ENCODE results near the gene DHRS4.
"Not testable (repeated sequence)": the region's sequence is repeated elsewhere in the genome, so short reads cannot be mapped to it uniquely, and the experiment has no call there.

DHRS4 gene

DNA sequence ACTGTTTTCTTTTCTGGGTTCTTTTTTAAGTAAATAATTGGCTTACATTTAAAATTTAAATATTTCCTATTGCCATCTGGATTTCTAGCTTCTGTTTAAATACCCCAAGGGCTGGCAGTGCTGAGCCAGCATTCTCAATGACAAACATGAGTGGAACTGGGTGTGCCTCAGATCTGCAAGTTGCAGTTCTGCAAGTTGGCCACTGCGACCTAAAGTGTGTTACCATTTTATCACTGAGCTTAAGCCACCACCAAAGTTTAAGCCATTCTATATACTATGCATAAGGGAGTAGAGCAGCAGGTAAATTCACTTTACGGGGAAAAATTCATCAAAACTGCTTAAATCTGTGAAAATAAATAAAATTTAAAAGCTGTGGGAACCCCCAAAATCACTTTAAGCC, 23.6 kb downstream of the DHRS4 start:
- peak; percentile 26 for TF ChIP-seq CTCF (IDR thresholded peaks at IDR 0.05; ENCODE audit: control insufficient read depth, insufficient read depth, low read depth, low read length, missing control alignments)
- not testable (repeated sequence) for H3K4me3 ChIP-seq (ENCODE audit: control insufficient read depth, low read depth, low read length); DNase-seq (ENCODE audit: low read depth)

GRCh38 chr14:23981951-23982813, 28.6 kb downstream of the DHRS4 start:
- H3K4me3 ChIP-seq (ENCODE audit: control insufficient read depth, low read depth, low read length); DNase-seq (ENCODE audit: low read depth): not testable (repeated sequence)

GRCh38 chr14:23984891-23985602, 31.5 kb downstream of the DHRS4 start:
- DNase-seq (ENCODE audit: low read depth) = peak; percentile 94
- no peak overlapping the region for H3K4me3 ChIP-seq (ENCODE audit: control insufficient read depth, low read depth, low read length)
- no peak for TF ChIP-seq CTCF (IDR thresholded peaks at IDR 0.05; ENCODE audit: control insufficient read depth, insufficient read depth, low read depth, low read length, missing control alignments)

GRCh38 chr14:23988223-23988606, 34.6 kb downstream of the DHRS4 start:
- not testable (repeated sequence) for H3K4me3 ChIP-seq (ENCODE audit: control insufficient read depth, low read depth, low read length); DNase-seq (ENCODE audit: low read depth)

DNA sequence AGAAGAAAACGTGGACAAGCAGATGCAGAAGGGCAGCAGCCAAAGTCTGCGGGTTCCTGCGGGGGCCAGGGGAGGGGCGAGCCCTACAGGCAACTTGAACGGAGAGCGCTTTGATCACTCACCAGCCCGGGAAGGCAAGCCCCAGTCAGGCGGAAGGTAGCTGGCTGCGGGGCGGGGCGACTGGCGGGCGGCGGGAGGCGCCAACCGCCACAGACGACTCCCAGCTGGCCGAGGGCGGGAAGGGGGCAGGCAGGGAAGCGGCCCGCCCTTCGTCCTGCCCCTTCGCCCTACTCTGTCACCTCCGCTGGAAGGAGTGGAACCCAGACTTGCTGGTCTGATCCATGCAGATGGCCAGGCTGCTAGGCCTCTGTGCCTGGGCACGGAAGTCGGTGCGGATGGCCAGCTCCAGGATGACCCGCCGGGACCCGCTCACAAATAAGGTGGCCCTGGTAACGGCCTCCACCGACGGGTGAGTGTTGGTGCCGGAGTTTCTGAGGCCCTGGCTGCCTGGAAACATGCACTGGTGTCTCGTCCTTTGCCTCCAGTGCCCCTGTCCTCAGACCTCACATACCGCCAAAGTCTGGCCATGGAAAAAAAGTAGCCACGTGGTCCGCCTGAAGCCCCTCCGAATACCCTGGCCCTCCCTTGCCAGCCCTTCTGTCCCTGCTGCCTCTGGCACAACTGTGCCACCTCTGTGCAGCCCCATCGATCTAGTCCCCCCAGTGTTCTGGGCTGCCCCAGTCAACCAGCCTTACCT, 35.2 kb downstream of the DHRS4 start, which contains the start of gene DHRS4L2:
Gene DHRS4L2, plus strand, starts transcription at position 323 of the 757 bp plus-strand sequence. Its CDS starts 19 bp downstream, at position 342.
- not testable (repeated sequence) for DNase-seq (ENCODE audit: low read depth)
- peak within 1 kb of the TSS; percentile 18 for H3K4me3 ChIP-seq (ENCODE audit: control insufficient read depth, low read depth, low read length)

- not testable (repeated sequence) for H3K4me3 ChIP-seq (ENCODE audit: control insufficient read depth, low read depth, low read length); DNase-seq (ENCODE audit: low read depth)
These were observed 36.3 kb downstream of the DHRS4 start for GRCh38 chr14:23989734-23990445.

GRCh38 chr14:23990961-23991360, 37.4 kb downstream of the DHRS4 start:
- DNase-seq (ENCODE audit: low read depth); H3K4me3 ChIP-seq (ENCODE audit: control insufficient read depth, low read depth, low read length): not testable (repeated sequence)

DNA sequence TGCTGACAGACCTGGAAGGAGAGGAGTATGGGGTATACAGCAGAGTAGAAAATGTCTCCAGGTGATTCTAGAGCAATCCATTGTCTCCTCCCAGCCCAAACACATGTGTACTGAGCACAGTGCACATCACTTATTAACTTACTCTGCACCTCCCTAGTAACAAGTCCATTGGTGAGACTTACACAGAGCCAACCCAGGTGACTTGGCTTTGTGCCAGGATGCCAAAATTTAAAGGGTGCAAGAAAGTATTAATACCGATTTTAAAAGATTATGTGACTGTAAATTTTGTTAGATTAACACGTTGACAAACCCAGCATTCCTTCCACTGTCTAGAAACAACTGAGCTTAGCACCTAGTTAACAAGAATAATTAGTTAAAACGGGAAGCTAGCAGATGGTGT, 39.5 kb downstream of the DHRS4 start:
- H3K4me3 ChIP-seq (ENCODE audit: control insufficient read depth, low read depth, low read length); DNase-seq (ENCODE audit: low read depth): not testable (repeated sequence)

DNA sequence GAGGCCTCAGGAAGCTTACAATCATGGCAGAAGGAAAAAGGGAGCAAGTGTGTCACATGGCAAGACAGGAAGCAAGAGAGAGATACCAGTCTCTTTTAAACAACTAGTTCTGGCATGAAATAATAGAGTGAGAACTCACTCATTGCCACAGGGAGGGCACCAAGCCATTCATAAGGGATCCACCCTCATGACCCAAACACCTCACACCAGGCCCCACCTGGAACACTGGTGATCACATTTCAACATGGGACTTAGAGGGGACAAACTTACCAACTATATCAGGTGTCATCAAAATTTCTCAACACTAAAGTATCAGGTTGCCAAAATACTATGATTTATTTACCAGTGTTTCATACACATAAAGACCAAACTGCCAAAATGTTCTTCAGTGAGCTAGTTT, 42.4 kb downstream of the DHRS4 start:
- not testable (repeated sequence) for H3K4me3 ChIP-seq (ENCODE audit: control insufficient read depth, low read depth, low read length); DNase-seq (ENCODE audit: low read depth)

DNA sequence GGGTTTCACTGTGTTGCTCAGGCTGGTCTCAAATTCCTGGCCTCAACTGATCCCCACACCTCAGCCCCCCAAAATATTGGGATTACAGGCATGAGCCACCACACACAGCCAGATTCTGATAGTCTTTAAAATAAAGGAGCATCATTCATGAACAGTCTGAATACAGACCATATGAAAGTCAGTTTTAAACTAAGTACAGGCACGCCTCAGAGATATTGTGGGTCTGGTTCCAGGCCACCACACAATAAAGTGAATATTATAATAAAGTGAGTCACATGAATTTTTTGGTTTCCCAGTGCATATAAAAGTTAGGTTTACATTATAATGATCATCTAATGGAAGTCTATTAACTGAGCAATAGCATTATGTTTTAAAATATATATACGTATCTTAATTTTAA, 43.3 kb downstream of the DHRS4 start:
- DNase-seq (ENCODE audit: low read depth); H3K4me3 ChIP-seq (ENCODE audit: control insufficient read depth, low read depth, low read length): not testable (repeated sequence)

GRCh38 chr14:23999640-24000039, 46.1 kb downstream of the DHRS4 start:
- not testable (repeated sequence) for H3K4me3 ChIP-seq (ENCODE audit: control insufficient read depth, low read depth, low read length); DNase-seq (ENCODE audit: low read depth)

DNA sequence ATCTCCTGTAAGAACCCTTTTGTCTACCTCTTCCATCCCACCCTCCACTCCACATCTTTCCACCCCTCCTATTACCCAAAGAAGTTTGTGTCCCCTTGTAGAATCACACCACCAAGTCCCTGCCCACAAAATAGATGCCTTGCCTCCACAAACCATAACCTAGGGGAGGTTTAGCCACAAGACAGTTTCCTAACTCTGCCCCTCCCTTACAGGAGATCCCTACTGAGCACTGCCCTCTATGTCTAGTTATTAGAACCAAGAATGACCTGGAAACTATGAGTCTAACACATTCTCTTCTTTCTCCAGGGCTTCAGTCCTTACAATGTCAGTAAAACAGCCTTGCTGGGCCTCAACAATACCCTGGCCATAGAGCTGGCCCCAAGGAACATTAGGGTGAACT, 47.5 kb downstream of the DHRS4 start:
- not testable (repeated sequence) for DNase-seq (ENCODE audit: low read depth); H3K4me3 ChIP-seq (ENCODE audit: control insufficient read depth, low read depth, low read length)

- DNase-seq (ENCODE audit: low read depth); H3K4me3 ChIP-seq (ENCODE audit: control insufficient read depth, low read depth, low read length): not testable (repeated sequence)
These were observed 48.1 kb downstream of the DHRS4 start for GRCh38 chr14:24001679-24002078.

DNA sequence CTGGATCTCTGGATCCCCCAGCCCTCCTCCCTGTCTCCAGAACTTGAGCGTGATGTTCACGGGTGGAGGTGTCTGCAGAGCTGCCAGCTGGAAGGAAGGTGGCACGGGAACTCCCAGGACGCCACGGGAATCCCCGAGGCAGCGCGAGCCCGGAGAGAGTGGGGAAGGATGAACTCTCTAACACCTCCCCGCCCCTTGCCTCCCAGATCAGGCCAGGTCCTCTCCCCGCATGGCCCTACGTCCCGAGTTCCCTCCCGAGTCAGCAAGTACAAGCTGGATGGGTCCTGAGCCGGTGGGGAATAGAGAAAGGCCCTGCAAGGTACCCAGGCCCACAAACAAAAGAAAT, 52.9 kb downstream of the DHRS4 start:
- peak overlapping the region; percentile 29 for H3K4me3 ChIP-seq (ENCODE audit: control insufficient read depth, low read depth, low read length)
- not testable (repeated sequence) for DNase-seq (ENCODE audit: low read depth)

All from AG09309 (cell line).